ENCODE results near the gene RHOC. TPM values are rescaled to one million over a fixed set of nuclear protein-coding genes. Genes with fewer than 3 reads are reported as not detected.

Gene RHOC
- total RNA-seq, 1 experiment from 2014 or later: 68.9 TPM

DNA sequence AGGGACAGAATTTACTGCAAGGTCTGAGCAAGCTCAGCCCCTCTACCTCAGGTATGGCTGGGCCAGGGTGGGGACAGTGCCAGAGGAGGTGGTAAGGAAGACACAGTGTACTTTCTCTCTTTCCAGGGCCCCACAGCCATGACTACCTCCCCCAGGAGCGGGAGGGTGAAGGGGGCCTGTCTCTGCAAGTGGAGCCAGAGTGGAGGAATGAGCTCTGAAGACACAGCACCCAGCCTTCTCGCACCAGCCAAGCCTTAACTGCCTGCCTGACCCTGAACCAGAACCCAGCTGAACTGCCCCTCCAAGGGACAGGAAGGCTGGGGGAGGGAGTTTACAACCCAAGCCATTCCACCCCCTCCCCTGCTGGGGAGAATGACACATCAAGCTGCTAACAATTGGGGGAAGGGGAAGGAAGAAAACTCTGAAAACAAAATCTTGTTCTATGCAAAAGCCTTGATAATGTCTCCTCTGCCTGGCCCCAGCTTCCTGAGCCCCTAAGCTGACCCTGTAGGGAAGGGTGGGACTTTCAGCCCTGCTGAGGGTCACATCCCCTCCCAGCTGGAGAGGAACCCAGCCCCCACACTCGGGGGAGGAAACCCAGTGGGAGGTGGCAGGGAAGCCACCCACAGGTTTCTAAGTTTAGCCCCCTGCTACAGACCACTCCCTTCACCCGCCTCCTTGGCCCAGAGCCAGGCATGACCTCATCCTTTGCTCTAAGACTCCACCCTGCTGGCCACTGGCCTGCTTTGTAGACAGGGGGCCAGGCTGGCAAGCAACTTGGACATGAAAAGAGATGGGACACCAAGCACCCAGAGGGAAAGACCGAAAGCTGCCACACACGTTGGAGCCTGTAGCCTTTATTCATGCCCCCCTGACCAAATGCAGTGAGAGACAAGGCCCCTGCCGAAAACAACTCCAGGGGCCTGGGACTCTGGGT, 6.4 kb downstream of the RHOC start (continued):
- TF ChIP-seq, protein P1, sequence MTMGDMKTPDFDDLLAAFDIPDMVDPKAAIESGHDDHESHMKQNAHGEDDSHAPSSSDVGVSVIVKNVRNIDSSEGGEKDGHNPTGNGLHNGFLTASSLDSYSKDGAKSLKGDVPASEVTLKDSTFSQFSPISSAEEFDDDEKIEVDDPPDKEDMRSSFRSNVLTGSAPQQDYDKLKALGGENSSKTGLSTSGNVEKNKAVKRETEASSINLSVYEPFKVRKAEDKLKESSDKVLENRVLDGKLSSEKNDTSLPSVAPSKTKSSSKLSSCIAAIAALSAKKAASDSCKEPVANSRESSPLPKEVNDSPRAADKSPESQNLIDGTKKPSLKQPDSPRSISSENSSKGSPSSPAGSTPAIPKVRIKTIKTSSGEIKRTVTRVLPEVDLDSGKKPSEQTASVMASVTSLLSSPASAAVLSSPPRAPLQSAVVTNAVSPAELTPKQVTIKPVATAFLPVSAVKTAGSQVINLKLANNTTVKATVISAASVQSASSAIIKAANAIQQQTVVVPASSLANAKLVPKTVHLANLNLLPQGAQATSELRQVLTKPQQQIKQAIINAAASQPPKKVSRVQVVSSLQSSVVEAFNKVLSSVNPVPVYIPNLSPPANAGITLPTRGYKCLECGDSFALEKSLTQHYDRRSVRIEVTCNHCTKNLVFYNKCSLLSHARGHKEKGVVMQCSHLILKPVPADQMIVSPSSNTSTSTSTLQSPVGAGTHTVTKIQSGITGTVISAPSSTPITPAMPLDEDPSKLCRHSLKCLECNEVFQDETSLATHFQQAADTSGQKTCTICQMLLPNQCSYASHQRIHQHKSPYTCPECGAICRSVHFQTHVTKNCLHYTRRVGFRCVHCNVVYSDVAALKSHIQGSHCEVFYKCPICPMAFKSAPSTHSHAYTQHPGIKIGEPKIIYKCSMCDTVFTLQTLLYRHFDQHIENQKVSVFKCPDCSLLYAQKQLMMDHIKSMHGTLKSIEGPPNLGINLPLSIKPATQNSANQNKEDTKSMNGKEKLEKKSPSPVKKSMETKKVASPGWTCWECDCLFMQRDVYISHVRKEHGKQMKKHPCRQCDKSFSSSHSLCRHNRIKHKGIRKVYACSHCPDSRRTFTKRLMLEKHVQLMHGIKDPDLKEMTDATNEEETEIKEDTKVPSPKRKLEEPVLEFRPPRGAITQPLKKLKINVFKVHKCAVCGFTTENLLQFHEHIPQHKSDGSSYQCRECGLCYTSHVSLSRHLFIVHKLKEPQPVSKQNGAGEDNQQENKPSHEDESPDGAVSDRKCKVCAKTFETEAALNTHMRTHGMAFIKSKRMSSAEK (CRISPR knock-in tag; IDR thresholded peaks at IDR 0.05; ENCODE audit: borderline replicate concordance): no peak
- TF ChIP-seq JAZF1 (CRISPR knock-in tag; IDR thresholded peaks at IDR 0.05): no peak
- TF ChIP-seq, protein P2, sequence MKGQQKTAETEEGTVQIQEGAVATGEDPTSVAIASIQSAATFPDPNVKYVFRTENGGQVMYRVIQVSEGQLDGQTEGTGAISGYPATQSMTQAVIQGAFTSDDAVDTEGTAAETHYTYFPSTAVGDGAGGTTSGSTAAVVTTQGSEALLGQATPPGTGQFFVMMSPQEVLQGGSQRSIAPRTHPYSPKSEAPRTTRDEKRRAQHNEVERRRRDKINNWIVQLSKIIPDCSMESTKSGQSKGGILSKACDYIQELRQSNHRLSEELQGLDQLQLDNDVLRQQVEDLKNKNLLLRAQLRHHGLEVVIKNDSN (CRISPR knock-in tag; IDR thresholded peaks at IDR 0.05): no peak
- TF ChIP-seq HMGA2 (CRISPR knock-in tag; IDR thresholded peaks at IDR 0.05): no peak
- TF ChIP-seq, protein P3, sequence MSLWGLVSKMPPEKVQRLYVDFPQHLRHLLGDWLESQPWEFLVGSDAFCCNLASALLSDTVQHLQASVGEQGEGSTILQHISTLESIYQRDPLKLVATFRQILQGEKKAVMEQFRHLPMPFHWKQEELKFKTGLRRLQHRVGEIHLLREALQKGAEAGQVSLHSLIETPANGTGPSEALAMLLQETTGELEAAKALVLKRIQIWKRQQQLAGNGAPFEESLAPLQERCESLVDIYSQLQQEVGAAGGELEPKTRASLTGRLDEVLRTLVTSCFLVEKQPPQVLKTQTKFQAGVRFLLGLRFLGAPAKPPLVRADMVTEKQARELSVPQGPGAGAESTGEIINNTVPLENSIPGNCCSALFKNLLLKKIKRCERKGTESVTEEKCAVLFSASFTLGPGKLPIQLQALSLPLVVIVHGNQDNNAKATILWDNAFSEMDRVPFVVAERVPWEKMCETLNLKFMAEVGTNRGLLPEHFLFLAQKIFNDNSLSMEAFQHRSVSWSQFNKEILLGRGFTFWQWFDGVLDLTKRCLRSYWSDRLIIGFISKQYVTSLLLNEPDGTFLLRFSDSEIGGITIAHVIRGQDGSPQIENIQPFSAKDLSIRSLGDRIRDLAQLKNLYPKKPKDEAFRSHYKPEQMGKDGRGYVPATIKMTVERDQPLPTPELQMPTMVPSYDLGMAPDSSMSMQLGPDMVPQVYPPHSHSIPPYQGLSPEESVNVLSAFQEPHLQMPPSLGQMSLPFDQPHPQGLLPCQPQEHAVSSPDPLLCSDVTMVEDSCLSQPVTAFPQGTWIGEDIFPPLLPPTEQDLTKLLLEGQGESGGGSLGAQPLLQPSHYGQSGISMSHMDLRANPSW (CRISPR knock-in tag; conservative IDR thresholded peaks at IDR 0.05; ENCODE audit: low read depth): no peak
- no peak for TF ChIP-seq RORB (CRISPR knock-in tag; IDR thresholded peaks at IDR 0.05)
- peak; percentile 94 for TF ChIP-seq ZNF423 (CRISPR knock-in tag; IDR thresholded peaks at IDR 0.05)
- TF ChIP-seq KAT7 (CRISPR knock-in tag; IDR thresholded peaks at IDR 0.05; ENCODE audit: borderline replicate concordance): no peak
- TF ChIP-seq, protein P4, sequence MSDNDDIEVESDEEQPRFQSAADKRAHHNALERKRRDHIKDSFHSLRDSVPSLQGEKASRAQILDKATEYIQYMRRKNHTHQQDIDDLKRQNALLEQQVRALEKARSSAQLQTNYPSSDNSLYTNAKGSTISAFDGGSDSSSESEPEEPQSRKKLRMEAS (CRISPR knock-in tag; IDR thresholded peaks at IDR 0.05): no peak
- TF ChIP-seq ZNF317 (CRISPR knock-in tag; IDR thresholded peaks at IDR 0.05; ENCODE audit: borderline replicate concordance, low read depth): no peak
- no peak for TF ChIP-seq NFATC4 (CRISPR knock-in tag; IDR thresholded peaks at IDR 0.05)
- TF ChIP-seq, protein P5, sequence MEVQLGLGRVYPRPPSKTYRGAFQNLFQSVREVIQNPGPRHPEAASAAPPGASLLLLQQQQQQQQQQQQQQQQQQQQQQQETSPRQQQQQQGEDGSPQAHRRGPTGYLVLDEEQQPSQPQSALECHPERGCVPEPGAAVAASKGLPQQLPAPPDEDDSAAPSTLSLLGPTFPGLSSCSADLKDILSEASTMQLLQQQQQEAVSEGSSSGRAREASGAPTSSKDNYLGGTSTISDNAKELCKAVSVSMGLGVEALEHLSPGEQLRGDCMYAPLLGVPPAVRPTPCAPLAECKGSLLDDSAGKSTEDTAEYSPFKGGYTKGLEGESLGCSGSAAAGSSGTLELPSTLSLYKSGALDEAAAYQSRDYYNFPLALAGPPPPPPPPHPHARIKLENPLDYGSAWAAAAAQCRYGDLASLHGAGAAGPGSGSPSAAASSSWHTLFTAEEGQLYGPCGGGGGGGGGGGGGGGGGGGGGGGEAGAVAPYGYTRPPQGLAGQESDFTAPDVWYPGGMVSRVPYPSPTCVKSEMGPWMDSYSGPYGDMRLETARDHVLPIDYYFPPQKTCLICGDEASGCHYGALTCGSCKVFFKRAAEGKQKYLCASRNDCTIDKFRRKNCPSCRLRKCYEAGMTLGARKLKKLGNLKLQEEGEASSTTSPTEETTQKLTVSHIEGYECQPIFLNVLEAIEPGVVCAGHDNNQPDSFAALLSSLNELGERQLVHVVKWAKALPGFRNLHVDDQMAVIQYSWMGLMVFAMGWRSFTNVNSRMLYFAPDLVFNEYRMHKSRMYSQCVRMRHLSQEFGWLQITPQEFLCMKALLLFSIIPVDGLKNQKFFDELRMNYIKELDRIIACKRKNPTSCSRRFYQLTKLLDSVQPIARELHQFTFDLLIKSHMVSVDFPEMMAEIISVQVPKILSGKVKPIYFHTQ (CRISPR knock-in tag; IDR thresholded peaks at IDR 0.05): no peak
- peak; percentile 77 for TF ChIP-seq TEAD1 (CRISPR knock-in tag; IDR thresholded peaks at IDR 0.05)
- TF ChIP-seq ZNF219 (CRISPR knock-in tag; IDR thresholded peaks at IDR 0.05; ENCODE audit: borderline replicate concordance): no peak
- TF ChIP-seq NR1H2 (CRISPR knock-in tag; IDR thresholded peaks at IDR 0.05): no peak
- TF ChIP-seq, protein P6, sequence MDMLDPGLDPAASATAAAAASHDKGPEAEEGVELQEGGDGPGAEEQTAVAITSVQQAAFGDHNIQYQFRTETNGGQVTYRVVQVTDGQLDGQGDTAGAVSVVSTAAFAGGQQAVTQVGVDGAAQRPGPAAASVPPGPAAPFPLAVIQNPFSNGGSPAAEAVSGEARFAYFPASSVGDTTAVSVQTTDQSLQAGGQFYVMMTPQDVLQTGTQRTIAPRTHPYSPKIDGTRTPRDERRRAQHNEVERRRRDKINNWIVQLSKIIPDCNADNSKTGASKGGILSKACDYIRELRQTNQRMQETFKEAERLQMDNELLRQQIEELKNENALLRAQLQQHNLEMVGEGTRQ (CRISPR knock-in tag; IDR thresholded peaks at IDR 0.05): no peak
- TF ChIP-seq, protein P7, sequence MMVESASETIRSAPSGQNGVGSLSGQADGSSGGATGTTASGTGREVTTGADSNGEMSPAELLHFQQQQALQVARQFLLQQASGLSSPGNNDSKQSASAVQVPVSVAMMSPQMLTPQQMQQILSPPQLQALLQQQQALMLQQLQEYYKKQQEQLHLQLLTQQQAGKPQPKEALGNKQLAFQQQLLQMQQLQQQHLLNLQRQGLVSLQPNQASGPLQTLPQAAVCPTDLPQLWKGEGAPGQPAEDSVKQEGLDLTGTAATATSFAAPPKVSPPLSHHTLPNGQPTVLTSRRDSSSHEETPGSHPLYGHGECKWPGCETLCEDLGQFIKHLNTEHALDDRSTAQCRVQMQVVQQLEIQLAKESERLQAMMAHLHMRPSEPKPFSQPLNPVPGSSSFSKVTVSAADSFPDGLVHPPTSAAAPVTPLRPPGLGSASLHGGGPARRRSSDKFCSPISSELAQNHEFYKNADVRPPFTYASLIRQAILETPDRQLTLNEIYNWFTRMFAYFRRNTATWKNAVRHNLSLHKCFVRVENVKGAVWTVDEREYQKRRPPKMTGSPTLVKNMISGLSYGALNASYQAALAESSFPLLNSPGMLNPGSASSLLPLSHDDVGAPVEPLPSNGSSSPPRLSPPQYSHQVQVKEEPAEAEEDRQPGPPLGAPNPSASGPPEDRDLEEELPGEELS (CRISPR knock-in tag; IDR thresholded peaks at IDR 0.05): peak; percentile 44; the same call in 1 of the 2 replicates
- TF ChIP-seq, protein P8, sequence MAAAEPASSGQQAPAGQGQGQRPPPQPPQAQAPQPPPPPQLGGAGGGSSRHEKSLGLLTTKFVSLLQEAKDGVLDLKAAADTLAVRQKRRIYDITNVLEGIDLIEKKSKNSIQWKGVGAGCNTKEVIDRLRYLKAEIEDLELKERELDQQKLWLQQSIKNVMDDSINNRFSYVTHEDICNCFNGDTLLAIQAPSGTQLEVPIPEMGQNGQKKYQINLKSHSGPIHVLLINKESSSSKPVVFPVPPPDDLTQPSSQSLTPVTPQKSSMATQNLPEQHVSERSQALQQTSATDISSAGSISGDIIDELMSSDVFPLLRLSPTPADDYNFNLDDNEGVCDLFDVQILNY (CRISPR knock-in tag; IDR thresholded peaks at IDR 0.05): no peak
- TF ChIP-seq, protein P9, sequence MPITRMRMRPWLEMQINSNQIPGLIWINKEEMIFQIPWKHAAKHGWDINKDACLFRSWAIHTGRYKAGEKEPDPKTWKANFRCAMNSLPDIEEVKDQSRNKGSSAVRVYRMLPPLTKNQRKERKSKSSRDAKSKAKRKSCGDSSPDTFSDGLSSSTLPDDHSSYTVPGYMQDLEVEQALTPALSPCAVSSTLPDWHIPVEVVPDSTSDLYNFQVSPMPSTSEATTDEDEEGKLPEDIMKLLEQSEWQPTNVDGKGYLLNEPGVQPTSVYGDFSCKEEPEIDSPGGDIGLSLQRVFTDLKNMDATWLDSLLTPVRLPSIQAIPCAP (CRISPR knock-in tag; IDR thresholded peaks at IDR 0.05): no peak
- TF ChIP-seq ZNF138 (CRISPR knock-in tag; conservative IDR thresholded peaks at IDR 0.05): no peak
- peak; percentile 81; the same call in 1 of the 2 replicates for TF ChIP-seq ETV6 (CRISPR knock-in tag; IDR thresholded peaks at IDR 0.05)
- TF ChIP-seq ELF4 (CRISPR knock-in tag; IDR thresholded peaks at IDR 0.05; ENCODE audit: low read depth): no peak
